ENCODE results near the gene NIPAL3.

NIPAL3 gene

GRCh38 chr1:24457866-24458265, 42.3 kb downstream of the NIPAL3 start:
- no peak for TF ChIP-seq MAX (IDR thresholded peaks at IDR 0.05)
- no peak for TF ChIP-seq CEBPB (IDR thresholded peaks at IDR 0.05)
- TF ChIP-seq FOXM1 (IDR thresholded peaks at IDR 0.05; ENCODE audit: borderline replicate concordance, low read depth): no peak

GRCh38 chr1:24459551-24460266, 44.1 kb downstream of the NIPAL3 start:
- TF ChIP-seq EGR1 (IDR thresholded peaks at IDR 0.05) (no peak), EP300 (IDR thresholded peaks at IDR 0.05; ENCODE audit: borderline replicate concordance) (peak; percentile 53; the same call in 1 of the 2 replicates), CEBPB (IDR thresholded peaks at IDR 0.05) (no peak), FOXM1 (IDR thresholded peaks at IDR 0.05; ENCODE audit: borderline replicate concordance, low read depth) (no peak), TEAD4 (IDR thresholded peaks at IDR 0.05) (0 out of 2 replicates have a peak, but pooled peaks have one; percentile 24), REST (IDR thresholded peaks at IDR 0.05; ENCODE audit: low read depth) (no peak), TCF12 (IDR thresholded peaks at IDR 0.05; ENCODE audit: low read depth) (peak; percentile 47; the same call in 1 of the 2 replicates), MAX (IDR thresholded peaks at IDR 0.05) (peak; percentile 48), YY1 (IDR thresholded peaks at IDR 0.05; ENCODE audit: low read depth) (no peak), NFIC (IDR thresholded peaks at IDR 0.05) (peak; percentile 60)

GRCh38 chr1:24463776-24464735, 48.5 kb downstream of the NIPAL3 start:
- TF ChIP-seq NFIC (IDR thresholded peaks at IDR 0.05) (no peak), YY1 (IDR thresholded peaks at IDR 0.05; ENCODE audit: low read depth) (no peak), MAX (IDR thresholded peaks at IDR 0.05) (no peak), CEBPB (IDR thresholded peaks at IDR 0.05) (no peak), EP300 (IDR thresholded peaks at IDR 0.05; ENCODE audit: borderline replicate concordance) (no peak), ZBTB7A (IDR thresholded peaks at IDR 0.05; ENCODE audit: low read depth) (no peak)

- TF ChIP-seq TCF12 (IDR thresholded peaks at IDR 0.05; ENCODE audit: low read depth) (no peak), EP300 (IDR thresholded peaks at IDR 0.05; ENCODE audit: borderline replicate concordance) (no peak), CREB1 (IDR thresholded peaks at IDR 0.05; ENCODE audit: low read depth) (no peak), CEBPB (IDR thresholded peaks at IDR 0.05) (no peak), YY1 (IDR thresholded peaks at IDR 0.05; ENCODE audit: low read depth) (no peak), USF1 (IDR thresholded peaks at IDR 0.05) (no peak), TAF1 (IDR thresholded peaks at IDR 0.05; ENCODE audit: low read depth) (no peak), FOXM1 (IDR thresholded peaks at IDR 0.05; ENCODE audit: borderline replicate concordance, low read depth) (no peak), TEAD4 (IDR thresholded peaks at IDR 0.05) (no peak), ZBTB7A (IDR thresholded peaks at IDR 0.05; ENCODE audit: low read depth) (no peak), REST (IDR thresholded peaks at IDR 0.05; ENCODE audit: low read depth) (no peak), RAD21 (IDR thresholded peaks at IDR 0.05; ENCODE audit: low read depth) (no peak), MAX (IDR thresholded peaks at IDR 0.05) (no peak), EGR1 (IDR thresholded peaks at IDR 0.05) (no peak), NFIC (IDR thresholded peaks at IDR 0.05) (no peak)
These were observed 49.5 kb downstream of the NIPAL3 start for GRCh38 chr1:24465099-24465498.

GRCh38 chr1:24465638-24466037, 50.0 kb downstream of the NIPAL3 start:
- TF ChIP-seq TCF12 (IDR thresholded peaks at IDR 0.05; ENCODE audit: low read depth): no peak
- TF ChIP-seq FOXM1 (IDR thresholded peaks at IDR 0.05; ENCODE audit: borderline replicate concordance, low read depth): no peak
- no peak for TF ChIP-seq NFIC (IDR thresholded peaks at IDR 0.05)
- no peak for TF ChIP-seq ZBTB7A (IDR thresholded peaks at IDR 0.05; ENCODE audit: low read depth)
- no peak for TF ChIP-seq MAX (IDR thresholded peaks at IDR 0.05)
- TF ChIP-seq RAD21 (IDR thresholded peaks at IDR 0.05; ENCODE audit: low read depth): no peak
- no peak for TF ChIP-seq CREB1 (IDR thresholded peaks at IDR 0.05; ENCODE audit: low read depth)
- TF ChIP-seq TAF1 (IDR thresholded peaks at IDR 0.05; ENCODE audit: low read depth): no peak
- no peak for TF ChIP-seq USF1 (IDR thresholded peaks at IDR 0.05)
- no peak for TF ChIP-seq EGR1 (IDR thresholded peaks at IDR 0.05)
- TF ChIP-seq YY1 (IDR thresholded peaks at IDR 0.05; ENCODE audit: low read depth): no peak

Data from Ishikawa (cell line).